H9 (cell line): Measurements from ENCODE around the gene MID1. TPM values are rescaled to one million over a fixed set of nuclear protein-coding genes. Genes with fewer than 3 reads are reported as not detected.

ENCODE experiments used
- DNase-seq: peaks from one replicate; pipeline ENCODE4 v3.0.0-alpha.2; 2017
- H2AFZ ChIP-seq: one replicate; pipeline ENCODE4 v1.6.1; 2013; ENCODE audit warnings: mild to moderate bottlenecking, low read length, control low read depth, moderate library complexity
- H2AK5ac ChIP-seq: 2 replicates; pipeline ENCODE4 v1.6.1; 2013; ENCODE audit warnings: low read length, control low read depth, mixed read lengths; ENCODE audit not compliant: insufficient read length
- H2BK120ac ChIP-seq: one replicate; pipeline ENCODE4 v1.6.1; 2013; ENCODE audit warnings: low read depth, mild to moderate bottlenecking, low read length, control low read depth, inconsistent platforms; ENCODE audit not compliant: poor library complexity, severe bottlenecking
- H2BK12ac ChIP-seq: 2 replicates; pipeline ENCODE4 v1.6.1; 2013; ENCODE audit warnings: low read length, control low read depth, mixed read lengths, low read depth; ENCODE audit not compliant: insufficient read length
- H2BK15ac ChIP-seq: 2 replicates; pipeline ENCODE4 v1.6.1; 2013; ENCODE audit warnings: low read depth, low read length, control low read depth
- H2BK20ac ChIP-seq: one replicate; pipeline ENCODE4 v1.6.1; 2013; ENCODE audit warnings: low read depth, mild to moderate bottlenecking, low read length, control low read depth, inconsistent platforms; ENCODE audit not compliant: poor library complexity, severe bottlenecking
- H2BK5ac ChIP-seq: 2 replicates; pipeline ENCODE4 v1.6.1; 2013; ENCODE audit warnings: low read length, control low read depth, mixed read lengths; ENCODE audit not compliant: insufficient read length
- H3K14ac ChIP-seq: 2 replicates; pipeline ENCODE4 v1.6.1; 2013; ENCODE audit warnings: low read length, control low read depth; ENCODE audit not compliant: insufficient read depth
- H3K18ac ChIP-seq: 2 replicates; pipeline ENCODE4 v1.6.1; 2013; ENCODE audit warnings: low read depth, mild to moderate bottlenecking, mixed read lengths, low read length, control low read depth; ENCODE audit not compliant: insufficient read length
- H3K23ac ChIP-seq: 2 replicates; pipeline ENCODE4 v1.6.1; 2013; ENCODE audit warnings: low read length, control low read depth, mixed read lengths, low read depth; ENCODE audit not compliant: insufficient read length
- H3K23me2 ChIP-seq: 2 replicates; pipeline ENCODE4 v1.6.1; 2013; ENCODE audit warnings: low read depth, mild to moderate bottlenecking, mixed read lengths, low read length, control low read depth; ENCODE audit not compliant: insufficient read length, poor library complexity, severe bottlenecking
- H3K27ac ChIP-seq: 2 replicates; pipeline ENCODE4 v1.5.1; 2013; ENCODE audit warnings: low read length, control low read depth, mixed read lengths, low read depth; ENCODE audit not compliant: insufficient read length
- H3K27me3 ChIP-seq: 2 replicates; pipeline ENCODE4 v1.6.1; 2013; ENCODE audit warnings: low read length, control low read depth, inconsistent platforms; ENCODE audit not compliant: insufficient read depth
- H3K4ac ChIP-seq: 2 replicates; pipeline ENCODE4 v1.6.1; 2013; ENCODE audit warnings: low read depth, mild to moderate bottlenecking, control low read depth, inconsistent platforms, low read length, moderate library complexity
- H3K4me1 ChIP-seq: 2 replicates; pipeline ENCODE4 v1.6.1; 2013; ENCODE audit warnings: low read length, control low read depth, inconsistent platforms; ENCODE audit not compliant: insufficient read depth
- H3K4me2 ChIP-seq: 2 replicates; pipeline ENCODE4 v1.6.1; 2013; ENCODE audit warnings: low read length, control low read depth, mixed read lengths; ENCODE audit not compliant: insufficient read length, insufficient read depth
- H3K56ac ChIP-seq: 2 replicates; pipeline ENCODE4 v1.6.1; 2013; ENCODE audit warnings: low read depth, mild to moderate bottlenecking, mixed read lengths, low read length, control low read depth; ENCODE audit not compliant: insufficient read length
- H3K79me1 ChIP-seq: 2 replicates; pipeline ENCODE4 v1.6.1; 2013; ENCODE audit warnings: low read depth, mild to moderate bottlenecking, moderate library complexity, low read length, control low read depth, inconsistent platforms; ENCODE audit not compliant: insufficient read depth, poor library complexity, severe bottlenecking
- H3K79me2 ChIP-seq: 2 replicates; pipeline ENCODE4 v1.6.1; 2013; ENCODE audit warnings: low read length, control low read depth, inconsistent platforms; ENCODE audit not compliant: insufficient read depth
- H3K9ac ChIP-seq: 2 replicates; pipeline ENCODE4 v1.6.1; 2013; ENCODE audit warnings: low read length, control low read depth, mixed read lengths; ENCODE audit not compliant: insufficient read length; ENCODE audit errors: extremely low read depth
- H3K9me3 ChIP-seq: one replicate; pipeline ENCODE4 v1.6.1; 2013; ENCODE audit warnings: low read depth, low read length, inconsistent platforms; ENCODE audit not compliant: control insufficient read depth
- H3T11ph ChIP-seq: one replicate; pipeline ENCODE4 v1.6.1; 2013; ENCODE audit warnings: mild to moderate bottlenecking, low read length, control low read depth, inconsistent platforms
- H4K20me1 ChIP-seq: one replicate; pipeline ENCODE4 v1.6.1; 2013; ENCODE audit not compliant: control insufficient read depth, insufficient read length, insufficient read depth
- H4K5ac ChIP-seq: 2 replicates; pipeline ENCODE4 v1.6.1; 2013; ENCODE audit warnings: low read depth, mild to moderate bottlenecking, mixed read lengths, low read length, control low read depth; ENCODE audit not compliant: insufficient read length
- H4K8ac ChIP-seq: replicated peaks from 2 replicates; pipeline ENCODE4 v1.6.1; 2013; ENCODE audit warnings: low read length, control low read depth, mixed read lengths, low read depth; ENCODE audit not compliant: insufficient read length
- H4K91ac ChIP-seq: 2 replicates; pipeline ENCODE4 v1.6.1; 2013; ENCODE audit warnings: low read depth, mild to moderate bottlenecking, moderate library complexity, mixed read lengths, low read length, control low read depth; ENCODE audit not compliant: insufficient read length
- H3K27ac Mint-ChIP-seq, 3 experiments: 2 replicates in 2 of 3; 3 replicates in 1 of 3; pipeline ENCODE4 v1.8.0; 2020 to 2021; ENCODE audit warnings: mixed read lengths in 3 of 3, mild to moderate bottlenecking in 1 of 3, moderate library complexity in 1 of 3
- H3K27me3 Mint-ChIP-seq: 2 replicates; pipeline ENCODE4 v1.8.0; 2021; ENCODE audit warnings: low read depth, mild to moderate bottlenecking, moderate library complexity, mixed read lengths
- H3K36me3 Mint-ChIP-seq, 3 experiments: 2 replicates in 2 of 3; 3 replicates in 1 of 3; pipeline ENCODE4 v1.8.0; 2020 to 2021; ENCODE audit warnings: low read depth in 3 of 3, mixed read lengths in 3 of 3; ENCODE audit not compliant: insufficient read depth in 1 of 3
- H3K4me1 Mint-ChIP-seq, 2 experiments: 2 replicates each; pipeline ENCODE4 v1.8.0; 2020; ENCODE audit warnings: mixed read lengths in 2 of 2
- H3K4me3 Mint-ChIP-seq, 2 experiments: 2 replicates in 1 of 2; 3 replicates in 1 of 2; pipeline ENCODE4 v1.8.0; 2020 to 2021; ENCODE audit warnings: mild to moderate bottlenecking in 2 of 2, mixed read lengths in 2 of 2, moderate library complexity in 1 of 2
- H3K9me3 Mint-ChIP-seq, 2 experiments: 2 replicates in 1 of 2; 3 replicates in 1 of 2; pipeline ENCODE4 v1.8.0; 2020; ENCODE audit warnings: mild to moderate bottlenecking in 2 of 2, mixed read lengths in 2 of 2, moderate library complexity in 1 of 2
- WGBS: extraction: QIAGEN DNeasy Blood & Tissue Kit; methylation state at CpG from one replicate; pipeline ENCODE4 v1.1.7; 2013; ENCODE audit warnings: missing lambda C conversion rate, low lambda C conversion rate, mixed read lengths; ENCODE audit not compliant: insufficient read length; ENCODE audit errors: extremely low coverage; 5-methylcytosine and 5-hydroxymethylcytosine counted together
- total RNA-seq: library from RNA; stranded (reverse); gene quantifications from 2 replicates; pipeline ENCODE4 v1.2.1, GENCODE V29; 2021
- TF ChIP-seq, protein P1 (sequence below): fragments of 200-600 bp; sonication (generic); conservative IDR thresholded peaks from 3 replicates; pipeline ENCODE4 v1.8.0; 2021; ENCODE audit warnings: antibody characterized with exemption, mild to moderate bottlenecking

Gene MID1
- total RNA-seq, 1 experiment from 2014 or later: 32.9 TPM

DNA sequence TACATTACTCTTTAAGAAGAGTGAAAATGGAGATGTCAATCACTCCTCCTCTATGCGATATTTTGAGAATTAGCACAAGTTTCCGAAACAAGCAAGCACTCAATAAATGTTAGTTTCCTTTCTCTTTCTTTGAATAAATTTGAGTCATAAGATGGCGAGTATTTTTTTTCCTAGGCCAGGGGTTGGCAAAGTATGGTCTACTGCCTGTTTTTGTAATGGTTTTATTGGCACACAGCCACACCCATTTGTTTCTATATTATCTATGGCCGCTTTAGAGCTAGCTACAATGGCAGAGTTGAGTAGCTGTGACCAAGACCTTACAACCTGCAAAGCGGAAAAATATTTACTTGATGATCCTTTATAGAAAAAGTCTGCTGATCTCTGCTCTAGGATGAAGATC, 139.5 kb downstream of the MID1 start:
- Histone ChIP-seq H3K9ac (no peak overlapping the region), H3K27ac (no peak overlapping the region), H3K79me1 (no peaks in the 10 kb centered on the region), H3T11ph (no peak overlapping the region), H2AFZ (no peak overlapping the region), H3K4me2 (no peak overlapping the region), H3K4ac (no peak overlapping the region), H3K18ac (no peak overlapping the region), H3K4me1 (peaks cover 2% of the 10 kb centered on the region; the same call in 1 of the 2 replicates), H4K20me1 (no peaks in the 10 kb centered on the region), H3K23me2 (no peaks in the 10 kb centered on the region), H4K8ac (no peak overlapping the region), H2BK15ac (no peak overlapping the region), H3K79me2 (peaks cover 4% of the 10 kb centered on the region; the same call in 1 of the 2 replicates), H3K9me3 (no peaks in the 10 kb centered on the region), H3K56ac (no peak overlapping the region), H2BK20ac (no peak overlapping the region), H3K14ac (no peak overlapping the region), H2AK5ac (no peak overlapping the region), H2BK5ac (no peak overlapping the region), H4K5ac (no peak overlapping the region), H2BK12ac (no peak overlapping the region), H4K91ac (no peak overlapping the region), H3K27me3 (no peaks in the 10 kb centered on the region), H2BK120ac (no peak overlapping the region), H3K23ac (no peak overlapping the region)
- TF ChIP-seq, protein P1, sequence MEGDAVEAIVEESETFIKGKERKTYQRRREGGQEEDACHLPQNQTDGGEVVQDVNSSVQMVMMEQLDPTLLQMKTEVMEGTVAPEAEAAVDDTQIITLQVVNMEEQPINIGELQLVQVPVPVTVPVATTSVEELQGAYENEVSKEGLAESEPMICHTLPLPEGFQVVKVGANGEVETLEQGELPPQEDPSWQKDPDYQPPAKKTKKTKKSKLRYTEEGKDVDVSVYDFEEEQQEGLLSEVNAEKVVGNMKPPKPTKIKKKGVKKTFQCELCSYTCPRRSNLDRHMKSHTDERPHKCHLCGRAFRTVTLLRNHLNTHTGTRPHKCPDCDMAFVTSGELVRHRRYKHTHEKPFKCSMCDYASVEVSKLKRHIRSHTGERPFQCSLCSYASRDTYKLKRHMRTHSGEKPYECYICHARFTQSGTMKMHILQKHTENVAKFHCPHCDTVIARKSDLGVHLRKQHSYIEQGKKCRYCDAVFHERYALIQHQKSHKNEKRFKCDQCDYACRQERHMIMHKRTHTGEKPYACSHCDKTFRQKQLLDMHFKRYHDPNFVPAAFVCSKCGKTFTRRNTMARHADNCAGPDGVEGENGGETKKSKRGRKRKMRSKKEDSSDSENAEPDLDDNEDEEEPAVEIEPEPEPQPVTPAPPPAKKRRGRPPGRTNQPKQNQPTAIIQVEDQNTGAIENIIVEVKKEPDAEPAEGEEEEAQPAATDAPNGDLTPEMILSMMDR: no peak
- H3K27ac Mint-ChIP-seq: no peak overlapping the region
- WGBS: no CpG with 5 or more reads among the region's 5 CpGs
- no peak overlapping the region for H3K4me3 Mint-ChIP-seq
- H3K4me1 Mint-ChIP-seq: peaks cover 8 to 16% of the 10 kb centered on the region in 2 experiments
- H3K27me3 Mint-ChIP-seq: no peaks in the 10 kb centered on the region
- H3K36me3 Mint-ChIP-seq: peaks cover 29 to 41% (median 30%) of the 10 kb centered on the region in 3 experiments
- peaks cover 32 to 37% of the 10 kb centered on the region in 2 experiments for H3K9me3 Mint-ChIP-seq
- DNase-seq: no peak
